Fibroblast of peridontal ligament (primary cell): ENCODE results near the gene TNNT1.
"Not testable (repeated sequence)": the region's sequence is repeated elsewhere in the genome, so short reads cannot be mapped to it uniquely, and the experiment has no call there.

Experiments
- DNase-seq: peaks from one replicate; pipeline ENCODE4 v3.0.0-alpha.2; 2010; ENCODE audit errors: extremely low read depth

Gene TNNT1

GRCh38 chr19:55109527-55110291 is 39.3 kb downstream of the TNNT1 start:
- no peak for DNase-seq

- DNase-seq = not testable (repeated sequence)
Measured at GRCh38 chr19:55107252-55107651, 41.8 kb downstream of the TNNT1 start.

- no peak for DNase-seq
Measured at GRCh38 chr19:55106591-55106990, 42.4 kb downstream of the TNNT1 start.

DNA sequence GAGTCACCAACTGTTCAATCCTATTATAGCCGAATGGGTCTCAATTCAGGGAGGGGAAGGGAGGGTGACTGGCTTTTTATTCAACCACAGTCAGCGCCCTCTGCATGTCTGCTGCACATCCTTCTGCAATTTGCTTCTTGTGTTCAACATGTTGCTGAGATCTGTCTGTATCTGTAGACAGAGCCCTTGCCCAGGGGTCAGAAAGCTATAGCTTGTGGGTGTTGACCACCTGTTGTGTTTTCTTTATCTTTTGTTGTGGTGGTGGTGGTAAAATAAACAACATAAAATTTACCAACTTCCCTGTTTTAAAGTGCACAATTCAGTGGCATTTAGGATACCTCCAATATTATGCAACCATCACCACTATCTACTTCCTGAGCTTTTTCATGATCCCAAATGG is 43.8 kb downstream of the TNNT1 start:
- no peak for DNase-seq

DNA sequence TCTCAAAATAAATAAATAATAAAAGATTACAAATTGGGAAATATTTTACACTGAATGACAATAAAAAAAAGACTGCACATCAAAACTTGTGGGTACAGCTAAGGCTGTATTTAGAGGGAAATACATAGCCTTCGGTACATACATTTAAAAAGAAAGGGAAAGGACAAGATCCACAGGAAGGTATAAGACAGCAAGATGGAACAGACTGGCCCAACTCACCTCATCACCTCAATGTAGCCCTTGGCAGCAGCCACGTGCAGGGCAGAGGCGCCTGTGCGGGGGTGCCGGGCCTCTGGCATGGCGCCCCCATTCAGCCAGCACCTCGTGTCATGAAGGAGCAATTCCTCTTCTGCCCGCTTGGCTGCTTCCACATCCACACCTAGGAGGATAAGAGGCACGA is 45.8 kb downstream of the TNNT1 start:
- DNase-seq = no peak

GRCh38 chr19:55101261-55101660 is 47.7 kb downstream of the TNNT1 start:
- no peak for DNase-seq

DNA sequence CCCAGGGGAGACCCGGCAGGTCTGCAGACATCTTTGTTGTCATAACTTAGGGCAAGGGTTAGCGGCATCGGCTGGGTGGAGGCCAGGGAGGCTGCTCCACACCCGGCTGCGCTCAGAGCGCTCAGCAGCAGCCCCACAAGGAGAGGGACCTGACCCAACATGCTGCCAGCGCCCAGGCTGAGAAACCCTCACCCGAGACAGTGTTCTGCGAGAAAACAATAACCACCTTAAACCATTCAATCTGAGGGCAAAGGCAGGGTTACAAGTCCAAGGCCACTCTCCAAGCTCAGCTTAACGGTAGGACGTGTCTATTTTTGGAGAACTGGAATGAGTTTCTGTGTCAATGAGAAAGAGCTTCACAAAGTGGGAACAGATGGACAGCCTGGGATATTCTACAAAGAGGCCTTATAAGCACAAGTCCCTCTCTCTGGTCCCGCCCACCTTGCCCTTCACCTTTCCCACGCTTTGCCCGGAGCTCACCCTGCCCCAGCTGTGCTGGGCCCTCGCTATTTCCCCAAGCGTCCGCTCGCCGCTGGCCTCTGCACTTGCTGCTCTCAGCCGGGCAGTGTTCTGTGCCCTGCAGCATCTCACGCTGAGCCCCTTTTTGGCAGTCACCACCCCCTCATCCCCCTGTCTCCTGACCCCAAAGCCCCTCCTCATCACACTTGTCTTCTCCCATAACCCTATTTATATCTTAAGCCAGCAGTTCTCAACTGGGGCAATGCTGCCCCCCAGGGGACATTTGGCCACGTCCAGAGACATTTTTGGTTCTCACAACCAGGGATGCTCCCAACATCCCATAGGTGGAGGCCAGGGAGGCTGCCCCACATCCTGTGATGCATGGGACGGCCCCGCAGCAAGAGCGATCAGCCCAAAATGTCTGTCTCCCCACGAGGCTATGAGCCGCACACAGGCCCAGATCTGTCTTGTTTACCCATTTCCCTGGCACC is 49.2 kb downstream of the TNNT1 start:
- peak; percentile 15 for DNase-seq

GRCh38 chr19:55098716-55099556 is 50.1 kb downstream of the TNNT1 start:
- no peak for DNase-seq

GRCh38 chr19:55097864-55098715 is 50.9 kb downstream of the TNNT1 start:
- DNase-seq = no peak

DNA sequence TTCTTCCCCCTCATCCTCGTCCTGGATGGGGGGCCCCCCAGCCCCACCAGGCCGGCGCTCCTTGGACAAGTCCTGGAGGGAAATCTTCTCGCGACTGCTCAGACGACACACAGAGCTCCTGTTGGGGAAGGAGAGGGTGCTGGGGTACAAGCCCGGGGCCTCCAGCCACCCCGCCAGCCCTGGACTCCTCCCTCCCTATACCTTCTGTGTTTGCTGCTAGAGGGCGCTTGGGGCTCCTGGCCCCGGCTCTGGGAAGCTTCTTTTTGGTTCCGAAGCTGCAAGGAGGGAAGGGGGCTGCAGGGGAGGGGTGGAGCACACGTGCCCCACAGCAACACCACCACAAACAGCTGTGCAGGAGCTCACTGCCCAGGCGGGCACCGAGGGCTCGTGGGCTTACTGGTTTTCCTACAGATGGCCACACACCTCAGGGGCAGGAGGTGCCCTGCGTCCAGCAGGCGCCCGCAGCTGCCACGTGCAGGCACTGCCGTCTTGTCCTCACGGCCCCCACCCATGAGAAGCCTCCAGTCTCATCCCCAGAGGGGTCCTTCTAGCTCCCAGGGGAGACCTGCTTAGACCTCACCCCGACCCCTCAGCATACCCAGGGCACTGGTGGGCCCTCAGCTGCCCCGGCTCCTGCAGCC is 52.8 kb downstream of the TNNT1 start:
- no peak for DNase-seq

DNA sequence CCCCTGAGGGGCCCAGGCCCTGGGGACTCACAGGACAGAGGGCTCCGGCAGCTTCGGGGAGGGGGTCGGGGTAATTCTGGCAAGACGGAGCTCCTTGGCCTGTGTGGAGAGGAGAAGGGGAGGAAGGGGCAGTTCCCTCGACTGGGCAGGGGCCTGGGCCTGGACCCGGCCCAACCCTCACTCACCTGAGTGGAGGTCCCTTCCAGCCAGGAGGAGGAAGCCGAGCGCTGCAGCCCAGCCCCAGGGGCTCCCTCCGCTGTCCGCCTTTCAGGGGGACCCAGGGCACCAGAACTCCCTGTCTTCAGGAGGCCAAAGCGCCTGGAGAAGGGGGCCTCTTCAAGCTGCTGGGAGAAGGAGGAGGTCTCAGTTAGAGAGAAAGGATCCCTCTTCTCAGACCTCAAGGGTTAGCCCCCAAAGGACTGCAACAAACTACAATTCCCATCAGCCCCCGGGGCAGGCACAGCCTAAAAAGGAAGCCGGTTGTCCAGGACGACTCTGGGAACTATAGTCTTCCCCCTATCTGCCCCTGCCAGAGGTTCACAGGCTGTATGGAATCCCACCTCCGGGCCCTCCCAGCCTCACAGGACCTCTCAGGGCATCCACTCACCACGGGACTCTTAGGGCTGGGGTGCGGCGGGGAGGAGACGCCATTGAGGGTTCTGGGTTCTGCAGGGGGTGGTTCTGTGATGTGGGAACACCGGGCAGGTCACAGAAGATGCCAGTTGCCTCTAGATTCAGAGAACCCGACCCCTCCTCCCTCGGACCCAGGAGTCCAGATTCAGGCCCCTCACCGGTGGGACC is 53.5 kb downstream of the TNNT1 start:
- no peak for DNase-seq

DNA sequence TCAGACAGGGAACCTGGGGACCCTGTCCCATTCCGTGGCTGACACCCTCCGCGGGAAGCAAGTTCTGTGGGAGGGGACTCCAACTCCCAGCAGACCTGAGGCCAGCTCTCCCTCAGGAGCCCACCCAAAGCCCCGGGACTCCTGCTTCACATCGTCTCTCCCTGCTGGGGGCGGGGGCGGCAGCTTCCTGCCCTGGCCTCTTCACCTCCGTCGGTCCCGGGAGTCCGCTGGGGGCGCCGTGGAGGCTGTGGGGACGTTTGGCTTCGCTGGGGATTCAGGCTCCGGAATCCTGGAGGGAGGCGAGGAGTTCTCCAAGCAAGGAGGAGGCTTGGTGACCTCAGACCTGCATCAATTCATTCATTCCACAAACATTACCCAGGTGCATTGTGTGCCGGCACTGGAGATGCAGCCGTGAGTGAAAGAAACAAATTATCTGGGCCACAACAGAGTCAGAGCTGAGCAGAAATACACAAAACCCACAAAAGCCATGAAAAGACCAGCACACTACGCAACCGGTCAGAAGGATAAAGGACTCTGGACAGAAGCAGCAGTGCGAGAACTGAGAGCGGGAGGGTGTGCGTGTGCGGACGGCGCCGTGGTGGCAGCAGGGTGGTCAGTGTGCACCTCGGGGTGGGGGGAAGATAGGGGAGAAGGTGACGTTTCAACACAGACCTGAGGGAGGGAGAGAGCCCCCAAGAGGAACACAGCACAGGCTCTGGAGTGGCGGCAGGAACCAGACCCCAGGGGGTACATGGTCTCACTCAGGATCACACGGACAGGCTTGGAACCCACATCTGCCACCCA is 54.3 kb downstream of the TNNT1 start:
- DNase-seq = no peak

DNA sequence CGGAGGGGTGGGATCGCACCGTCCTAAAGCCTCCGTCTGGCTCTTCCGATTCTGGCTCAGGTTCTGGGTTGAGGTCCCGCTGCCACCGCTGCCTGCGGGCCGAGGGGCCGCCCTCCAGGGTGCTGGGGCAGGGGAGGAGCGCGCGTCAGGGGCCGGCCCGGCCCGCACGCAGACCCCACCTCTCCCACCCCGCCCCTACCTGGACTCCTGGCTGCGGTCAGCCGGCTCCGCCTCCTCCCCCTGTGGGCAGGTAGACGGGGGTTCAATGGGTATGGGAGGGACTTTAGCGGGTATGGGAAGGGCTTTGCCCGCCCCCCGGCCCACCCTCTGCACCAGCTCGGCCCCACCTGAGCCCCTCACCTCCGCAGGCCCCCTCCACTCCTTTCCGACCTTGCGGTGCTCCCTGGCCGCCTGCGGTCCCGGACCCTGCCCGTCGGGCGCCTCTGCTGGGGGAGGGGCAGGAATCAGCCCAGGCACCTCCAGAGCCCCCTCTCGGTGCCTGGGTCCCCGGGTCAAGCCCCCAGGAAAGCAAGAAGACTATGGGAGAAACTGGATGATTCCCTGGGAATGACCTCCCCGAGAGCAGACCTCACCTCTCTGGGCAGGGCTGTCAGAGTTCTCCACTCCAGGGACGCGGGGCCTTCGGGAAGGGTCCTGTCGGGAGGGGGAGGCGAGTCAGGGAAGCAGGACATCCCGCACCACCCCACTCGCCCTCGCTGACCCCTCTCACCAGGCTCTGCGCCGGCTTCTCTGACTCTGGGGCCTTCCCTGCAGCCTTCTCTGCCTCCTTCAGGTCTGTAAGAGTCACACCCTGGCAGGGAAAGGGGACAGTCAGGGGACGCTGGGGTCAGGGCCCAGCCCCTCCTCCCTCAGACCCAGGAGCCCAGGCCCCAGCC is 56.3 kb downstream of the TNNT1 start:
- DNase-seq = no peak

- DNase-seq = no peak
Measured at GRCh38 chr19:55091955-55092354, 57.1 kb downstream of the TNNT1 start.

DNA sequence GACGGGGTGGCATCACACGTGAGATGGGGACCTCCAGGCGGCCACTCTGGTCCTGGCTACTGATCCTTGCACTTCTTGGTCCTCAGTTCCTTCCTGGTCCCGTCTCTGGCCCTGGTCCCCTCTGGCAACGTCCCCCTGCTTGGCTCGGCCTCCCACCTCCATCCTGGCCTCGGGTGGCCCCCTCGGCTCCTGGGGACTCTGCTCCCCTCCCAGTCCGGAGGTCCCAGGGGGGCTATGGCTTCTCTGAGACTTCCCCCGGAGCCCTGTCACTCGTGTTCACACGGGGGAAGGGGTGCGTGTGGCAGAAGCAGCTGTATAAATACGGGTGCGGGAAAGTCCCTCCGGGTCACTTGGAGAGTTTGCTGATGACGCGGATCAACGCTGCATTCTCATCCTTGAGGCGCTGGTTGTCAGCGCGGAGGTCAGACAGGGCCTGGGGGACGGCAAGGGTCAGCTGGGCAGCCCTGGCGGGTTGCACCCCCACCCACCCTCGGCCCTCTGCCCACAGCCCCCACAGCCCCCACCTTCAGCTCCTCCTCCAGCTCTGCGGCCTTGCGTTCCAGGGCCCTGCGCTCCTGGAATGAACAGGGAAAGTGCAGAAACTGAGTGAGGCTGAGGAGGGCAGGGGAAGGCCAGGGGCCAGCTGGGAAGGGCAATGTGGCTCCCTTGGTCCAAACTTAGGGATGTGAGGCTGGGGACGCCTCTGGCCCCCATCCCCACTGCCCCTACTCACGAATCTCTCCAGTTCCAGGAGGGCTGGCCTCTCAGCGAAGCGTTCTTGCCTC is 57.7 kb downstream of the TNNT1 start:
- DNase-seq = no peak

GRCh38 chr19:55090564-55090963 is 58.4 kb downstream of the TNNT1 start:
- DNase-seq = no peak

GRCh38 chr19:55089342-55089944 is 59.6 kb downstream of the TNNT1 start:
- DNase-seq = no peak
